Measurements from ENCODE around the gene TAS2R5. TPM values are rescaled to one million over a fixed set of nuclear protein-coding genes. Genes with fewer than 3 reads are reported as not detected.
"Not testable (repeated sequence)": the region's sequence is repeated elsewhere in the genome, so short reads cannot be mapped to it uniquely, and the experiment has no call there.

TAS2R5 gene
- total and polyA plus RNA-seq, 2 of the 4 experiments (the other 2 are of a cell fraction) = 0.32 to 0.36 TPM

- WGBS, 2 experiments (ENCODE audit: extremely low coverage in 2 of 2, insufficient read length in 1 of 2) = no CpG with 5 or more reads among the region's 3 CpGs
- H3K9me1 ChIP-seq (ENCODE audit: insufficient read depth, low read length); H4K8ac ChIP-seq (ENCODE audit: low read depth in 2 of 2, low read length in 2 of 2); dilution Hi-C loops (cut with HindIII; ENCODE audit: low sequenced_read_pairs, unreplicated experiment); DNase-seq; H4K91ac ChIP-seq (ENCODE audit: insufficient read depth, low read depth, low read length); H3K4ac ChIP-seq (ENCODE audit: low read depth, low read length); H4K5ac ChIP-seq (ENCODE audit: low read depth, low read length); H3K4me2 ChIP-seq (ENCODE audit: low read depth, low read length); H2BK120ac ChIP-seq (ENCODE audit: low read depth, low read length); H3K18ac ChIP-seq (ENCODE audit: low read depth, low read length); H3K79me1 ChIP-seq (ENCODE audit: low read depth in 1 of 2, low read length in 2 of 2); H2AK9ac ChIP-seq (replicated peaks; ENCODE audit: low read depth, low read length, poor library complexity); H3K4me1 ChIP-seq (ENCODE audit: control insufficient read depth, insufficient read depth, low read length); H4K20me1 ChIP-seq (ENCODE audit: insufficient read depth, low read length); H3K9ac ChIP-seq (ENCODE audit: low read depth, low read length); H3K14ac ChIP-seq (replicated peaks; ENCODE audit: low read depth, low read length); ATAC-seq (ENCODE audit: low read depth); H3K36me3 ChIP-seq (ENCODE audit: control insufficient read depth, insufficient read depth, low read length); POLR2A ChIA-PET (ENCODE audit: unreplicated experiment); H3K9me3 ChIP-seq (ENCODE audit: control insufficient read depth, insufficient read depth, low read length); H3K4me3 ChIP-seq (ENCODE audit: insufficient read depth, low read depth, low read length); H3K27me3 ChIP-seq (ENCODE audit: control insufficient read depth, insufficient read depth, low read length); in situ Hi-C loops (cut with MboI; ENCODE audit: low sequenced_read_pairs); H2BK20ac ChIP-seq (ENCODE audit: low read depth, low read length); H3K56ac ChIP-seq (ENCODE audit: extremely low read depth, insufficient read depth, low read length); intact Hi-C loops (cut with micrococcal nuclease); H2AFZ ChIP-seq (replicated peaks; ENCODE audit: low read length, poor library complexity); BruUV-seq (replicated peaks); H2BK15ac ChIP-seq (ENCODE audit: low read depth, low read length); H3K27ac ChIP-seq (ENCODE audit: insufficient read depth, low read length); H3K23ac ChIP-seq (ENCODE audit: low read depth, low read length); H2BK5ac ChIP-seq (ENCODE audit: low read depth, low read length, poor library complexity, severe bottlenecking); H2AK5ac ChIP-seq (ENCODE audit: low read depth, low read length): not testable (repeated sequence)
- CTCF ChIA-PET = interaction anchor here (0.7 kb wide), 1 partner anchor 16 kb away, joined by 3 read pairs; no protein-coding TSS in a partner anchor
Observed at GRCh38 chr7:141770083-141770583, 19.9 kb upstream of the TAS2R5 start.

Measured in IMR-90 (cell line).